WI38 (cell line): ENCODE measurements around the gene TCF20.

Experiments used
- H3K4me3 ChIP-seq: 2 replicates; pipeline ENCODE4 v1.5.1; 2011; ENCODE audit warnings: low read depth, mild to moderate bottlenecking, control low read depth, low read length
- CTCF ChIP-seq: IDR thresholded peaks from 2 replicates; pipeline ENCODE4 v1.5.1; 2012; ENCODE audit warnings: low read depth, mild to moderate bottlenecking, control low read depth, low read length

The TCF20 gene

GRCh38 chr22:42286205-42286604 lies 15.8 kb upstream of the TCF20 start:
- no peak for TF ChIP-seq CTCF
- no peak overlapping the region for H3K4me3 ChIP-seq

- H3K4me3 ChIP-seq, result no peak overlapping the region
- no peak for TF ChIP-seq CTCF
Measured at GRCh38 chr22:42285604-42286003, 15.2 kb upstream of the TCF20 start.

- H3K4me3 ChIP-seq, result no peak overlapping the region
- TF ChIP-seq CTCF, result no peak
Measured at GRCh38 chr22:42284643-42285181, 14.3 kb upstream of the TCF20 start.

GRCh38 chr22:42284202-42284591 lies 13.7 kb upstream of the TCF20 start:
- TF ChIP-seq CTCF, result no peak
- no peak overlapping the region for H3K4me3 ChIP-seq

GRCh38 chr22:42283278-42284201 lies 13.1 kb upstream of the TCF20 start:
- TF ChIP-seq CTCF, result no peak

GRCh38 chr22:42282943-42283277 lies 12.5 kb upstream of the TCF20 start:
- TF ChIP-seq CTCF, result no peak
- H3K4me3 ChIP-seq, result no peak overlapping the region

More at GRCh38 chr22:42283278-42284201, 13.1 kb upstream of the TCF20 start:
- no peak overlapping the region for H3K4me3 ChIP-seq

- no peak overlapping the region for H3K4me3 ChIP-seq
- TF ChIP-seq CTCF, result no peak
Measured at GRCh38 chr22:42282252-42282942, 11.9 kb upstream of the TCF20 start.
